Measurements from ENCODE around the gene MPPED1. TPM values are rescaled to one million over a fixed set of nuclear protein-coding genes. Genes with fewer than 3 reads are reported as not detected.

The MPPED1 gene
- total RNA-seq, 1 experiment from 2014 or later = 0.28 TPM

DNA sequence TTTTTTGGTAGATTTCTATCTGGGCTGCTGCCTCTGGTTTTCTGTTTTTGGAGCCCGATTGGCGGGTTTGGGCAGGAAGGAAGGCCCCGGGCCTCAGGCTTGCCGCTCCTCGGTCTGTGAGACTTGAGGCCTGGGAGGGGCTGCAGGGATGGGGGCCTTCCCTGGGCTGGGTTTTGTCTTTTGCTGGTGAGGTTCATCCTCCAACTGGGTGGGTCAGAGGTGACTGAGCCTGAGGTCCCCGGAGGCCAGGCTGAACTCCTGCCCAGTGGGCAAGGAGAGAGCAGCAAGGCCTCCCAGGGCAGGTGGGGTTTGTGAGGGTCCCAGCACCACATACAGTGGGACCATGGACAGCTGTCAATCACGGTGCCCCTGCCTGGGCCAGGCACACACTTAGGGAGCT, 15.0 kb downstream of the MPPED1 start:
- Histone ChIP-seq H2BK20ac (ENCODE audit: low read depth, low read length, poor library complexity, severe bottlenecking) (no peak overlapping the region), H2AK5ac (ENCODE audit: insufficient read length, low read length) (no peak overlapping the region), H4K20me1 (ENCODE audit: control insufficient read depth, insufficient read depth, insufficient read length) (no peaks in the 10 kb centered on the region), H2BK5ac (ENCODE audit: insufficient read length, low read length) (no peak overlapping the region), H2BK12ac (ENCODE audit: insufficient read length, low read depth, low read length) (no peak overlapping the region), H2BK120ac (ENCODE audit: low read depth, low read length, poor library complexity, severe bottlenecking) (no peak overlapping the region), H4K8ac (replicated peaks; ENCODE audit: insufficient read length, low read depth, low read length) (no peak overlapping the region), H3K56ac (ENCODE audit: insufficient read length, low read depth, low read length) (no peak overlapping the region), H3K9me3 (ENCODE audit: control insufficient read depth, low read depth, low read length) (no peaks in the 10 kb centered on the region), H3K27ac (ENCODE audit: insufficient read length, low read depth, low read length) (no peak overlapping the region), H3K23ac (ENCODE audit: insufficient read length, low read depth, low read length) (no peak overlapping the region), H3K4me2 (ENCODE audit: insufficient read depth, insufficient read length, low read length) (no peak overlapping the region), H3K9ac (ENCODE audit: extremely low read depth, insufficient read length, low read length) (no peak overlapping the region), H3T11ph (ENCODE audit: low read length) (no peak overlapping the region), H3K4me1 (ENCODE audit: insufficient read depth, low read length) (no peaks in the 10 kb centered on the region), H3K14ac (ENCODE audit: insufficient read depth, low read length) (no peak overlapping the region), H3K79me1 (ENCODE audit: insufficient read depth, low read depth, low read length, poor library complexity, severe bottlenecking) (no peaks in the 10 kb centered on the region), H2AFZ (ENCODE audit: low read length) (no peak overlapping the region), H3K18ac (ENCODE audit: insufficient read length, low read depth, low read length) (no peak overlapping the region), H4K5ac (ENCODE audit: insufficient read length, low read depth, low read length) (no peak overlapping the region), H3K4ac (ENCODE audit: low read depth, low read length) (no peak overlapping the region), H3K23me2 (ENCODE audit: insufficient read length, low read depth, low read length, poor library complexity, severe bottlenecking) (no peaks in the 10 kb centered on the region), H2BK15ac (ENCODE audit: low read depth, low read length) (no peak overlapping the region), H3K79me2 (ENCODE audit: insufficient read depth, low read length) (no peaks in the 10 kb centered on the region), H3K27me3 (ENCODE audit: insufficient read depth, low read length) (no peaks in the 10 kb centered on the region), H4K91ac (ENCODE audit: insufficient read length, low read depth, low read length) (no peak overlapping the region)
- Mint-ChIP-seq H3K4me3 (no peak overlapping the region), H3K9me3 (no peaks in the 10 kb centered on the region; a peak in 1 of 5 replicates), H3K27me3 (ENCODE audit: low read depth) (peaks cover 20% of the 10 kb centered on the region), H3K36me3 (ENCODE audit: insufficient read depth in 1 of 3, low read depth in 3 of 3) (no peaks in the 10 kb centered on the region), H3K27ac (no peak overlapping the region; a peak in 1 of 7 replicates), H3K4me1 (peaks cover 0 to 34% of the 10 kb centered on the region in 2 experiments; a peak in 2 of 4 replicates)
- TF ChIP-seq, protein P1, sequence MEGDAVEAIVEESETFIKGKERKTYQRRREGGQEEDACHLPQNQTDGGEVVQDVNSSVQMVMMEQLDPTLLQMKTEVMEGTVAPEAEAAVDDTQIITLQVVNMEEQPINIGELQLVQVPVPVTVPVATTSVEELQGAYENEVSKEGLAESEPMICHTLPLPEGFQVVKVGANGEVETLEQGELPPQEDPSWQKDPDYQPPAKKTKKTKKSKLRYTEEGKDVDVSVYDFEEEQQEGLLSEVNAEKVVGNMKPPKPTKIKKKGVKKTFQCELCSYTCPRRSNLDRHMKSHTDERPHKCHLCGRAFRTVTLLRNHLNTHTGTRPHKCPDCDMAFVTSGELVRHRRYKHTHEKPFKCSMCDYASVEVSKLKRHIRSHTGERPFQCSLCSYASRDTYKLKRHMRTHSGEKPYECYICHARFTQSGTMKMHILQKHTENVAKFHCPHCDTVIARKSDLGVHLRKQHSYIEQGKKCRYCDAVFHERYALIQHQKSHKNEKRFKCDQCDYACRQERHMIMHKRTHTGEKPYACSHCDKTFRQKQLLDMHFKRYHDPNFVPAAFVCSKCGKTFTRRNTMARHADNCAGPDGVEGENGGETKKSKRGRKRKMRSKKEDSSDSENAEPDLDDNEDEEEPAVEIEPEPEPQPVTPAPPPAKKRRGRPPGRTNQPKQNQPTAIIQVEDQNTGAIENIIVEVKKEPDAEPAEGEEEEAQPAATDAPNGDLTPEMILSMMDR (conservative IDR thresholded peaks at IDR 0.05) = no peak
- WGBS (ENCODE audit: extremely low coverage, insufficient read length, low lambda C conversion rate) = no CpG with 5 or more reads among the region's 7 CpGs
- no peak for DNase-seq

All from H9 (cell line).